Measurements from ENCODE around the gene BBS1.

GRCh38 chr11:66491315-66491935, 19.0 kb upstream of the BBS1 start:
- TF ChIP-seq CTCF (IDR thresholded peaks at IDR 0.05; ENCODE audit: insufficient read depth, low read depth, low read length), result no peak
- TF ChIP-seq EZH2 (IDR thresholded peaks at IDR 0.05; ENCODE audit: insufficient read depth, low read length), result no peak

All from astrocyte (in vitro differentiated cells and primary cell).